ENCODE data around the gene TRPV3. TPM values are rescaled to one million over a fixed set of nuclear protein-coding genes. Genes with fewer than 3 reads are reported as not detected.
"Not testable (repeated sequence)": the region's sequence is repeated elsewhere in the genome, so short reads cannot be mapped to it uniquely, and the experiment has no call there.

TRPV3 gene
- total and polyA plus RNA-seq, 4 donors = 2.2 to 5.4 (median 3.7) TPM

GRCh38 chr17:3471599-3471998 is 86.0 kb downstream of the TRPV3 start, which contains the start of gene SPATA22:
Gene SPATA22, minus strand, starts transcription at chr17:3471819. Its CDS starts 2,494 bp downstream, at chr17:3469325.
- WGBS (ENCODE audit: insufficient coverage) = 95% methylated on average over 29 of the region's 38 CpGs
- Histone ChIP-seq H3K36me3 (ENCODE audit: control insufficient read depth, insufficient read depth, low read length) (no peaks in the 10 kb centered on the region), H3K27ac (ENCODE audit: low read depth, low read length) (no peak within 1 kb of the TSS), H3K9me3 (ENCODE audit: control insufficient read depth, insufficient read depth, low read length) (no peaks in the 10 kb centered on the region), H3K4me3 (ENCODE audit: low read depth, low read length) (no peak within 1 kb of the TSS), H3K27me3 (ENCODE audit: control insufficient read depth, insufficient read depth, low read length) (no peaks in the 10 kb centered on the region), H3K4me1 (ENCODE audit: control insufficient read depth, insufficient read depth, low read length) (no peaks in the 10 kb centered on the region)
- DNase-seq (ENCODE audit: low read depth in 4 of 6, low spot score in 6 of 6) = no peak

- H3K27ac ChIP-seq (ENCODE audit: low read depth, low read length) = no peak overlapping the region
- 55% methylated on average over 4 of the region's 5 CpGs for WGBS (ENCODE audit: insufficient coverage)
- H3K4me1 ChIP-seq (ENCODE audit: control insufficient read depth, insufficient read depth, low read length) = no peaks in the 10 kb centered on the region
- no peaks in the 10 kb centered on the region for H3K27me3 ChIP-seq (ENCODE audit: control insufficient read depth, insufficient read depth, low read length)
- DNase-seq (ENCODE audit: low read depth in 4 of 6, low spot score in 6 of 6) = no peak
- H3K4me3 ChIP-seq (ENCODE audit: low read depth, low read length) = no peak overlapping the region
- no peaks in the 10 kb centered on the region for H3K36me3 ChIP-seq (ENCODE audit: control insufficient read depth, insufficient read depth, low read length)
- H3K9me3 ChIP-seq (ENCODE audit: control insufficient read depth, insufficient read depth, low read length) = no peaks in the 10 kb centered on the region
Measured at GRCh38 chr17:3469529-3469928, 88.1 kb downstream of the TRPV3 start.

- H3K4me3 ChIP-seq (ENCODE audit: low read depth, low read length); H3K9me3 ChIP-seq (ENCODE audit: control insufficient read depth, insufficient read depth, low read length); H3K36me3 ChIP-seq (ENCODE audit: control insufficient read depth, insufficient read depth, low read length); DNase-seq (ENCODE audit: low read depth in 4 of 6, low spot score in 6 of 6); H3K27ac ChIP-seq (ENCODE audit: low read depth, low read length); H3K27me3 ChIP-seq (ENCODE audit: control insufficient read depth, insufficient read depth, low read length); H3K4me1 ChIP-seq (ENCODE audit: control insufficient read depth, insufficient read depth, low read length): not testable (repeated sequence)
- no CpG with 5 or more reads among the region's 1 CpG for WGBS (ENCODE audit: insufficient coverage)
Measured at GRCh38 chr17:3466355-3466754, 91.3 kb downstream of the TRPV3 start.

Other genes with a start within 250 kb of the TRPV3 start
- gene OR3A2, start 171.5 kb downstream of the TRPV3 start, total RNA-seq = 1 to 10 TPM in 1 of 2 donors, under 1 TPM in 1; 0.66 to 1.9 TPM
- gene OR3A2, start 171.5 kb downstream of the TRPV3 start, polyA plus RNA-seq (ENCODE audit: insufficient read length in 2 of 2) = 1 to 10 TPM; 1.3 to 1.4 TPM
- not detected for gene OR1E1, start 159.4 kb downstream of the TRPV3 start, total RNA-seq
- not detected for gene OR1E1, start 159.4 kb downstream of the TRPV3 start, polyA plus RNA-seq (ENCODE audit: insufficient read length in 2 of 2)
- not detected for gene OR3A3, start 146.4 kb downstream of the TRPV3 start, total RNA-seq
- under 1 TPM in 1 of 2 donors, not detected in 1; 0.39 TPM for gene OR3A3, start 146.4 kb downstream of the TRPV3 start, polyA plus RNA-seq (ENCODE audit: insufficient read length in 2 of 2)
- not detected for gene OR1E2, start 124.0 kb downstream of the TRPV3 start, total RNA-seq
- under 1 TPM in 1 of 2 donors, not detected in 1; 0.23 TPM for gene OR1E2, start 124.0 kb downstream of the TRPV3 start, polyA plus RNA-seq (ENCODE audit: insufficient read length in 2 of 2)
- 1 to 10 TPM in 1 of 2 donors, under 1 TPM in 1; 0.44 to 1.2 TPM for gene SPATA22, start 86.0 kb downstream of the TRPV3 start, total RNA-seq
- under 1 TPM; 0.63 to 0.99 TPM for gene SPATA22, start 86.0 kb downstream of the TRPV3 start, polyA plus RNA-seq (ENCODE audit: insufficient read length in 2 of 2)
- gene ASPA, start 81.8 kb downstream of the TRPV3 start, total RNA-seq = 10 to 100 TPM; 18.2 to 27.2 TPM
- gene ASPA, start 81.8 kb downstream of the TRPV3 start, polyA plus RNA-seq (ENCODE audit: insufficient read length in 2 of 2) = 1 to 10 TPM; 1.9 to 6.9 TPM
- 10 to 100 TPM in 1 of 2 donors, 1 to 10 TPM in 1; 6.0 to 29.3 TPM for gene TRPV1, start 51.6 kb upstream of the TRPV3 start, total RNA-seq
- 10 to 100 TPM in 1 of 2 donors, 1 to 10 TPM in 1; 7.9 to 12.6 TPM for gene TRPV1, start 51.6 kb upstream of the TRPV3 start, polyA plus RNA-seq (ENCODE audit: insufficient read length in 2 of 2)
- gene SHPK, start 78.4 kb upstream of the TRPV3 start, total RNA-seq = 10 to 100 TPM in 1 of 2 donors, 1 to 10 TPM in 1; 9.6 to 16.2 TPM
- 10 to 100 TPM; 13.1 to 14.9 TPM for gene SHPK, start 78.4 kb upstream of the TRPV3 start, polyA plus RNA-seq (ENCODE audit: insufficient read length in 2 of 2)
- 10 to 100 TPM; 13.6 to 15.2 TPM for gene CTNS, start 78.9 kb upstream of the TRPV3 start, total RNA-seq
- 10 to 100 TPM; 16.6 to 17.8 TPM for gene CTNS, start 78.9 kb upstream of the TRPV3 start, polyA plus RNA-seq (ENCODE audit: insufficient read length in 2 of 2)
- gene TAX1BP3, start 110.8 kb upstream of the TRPV3 start, total RNA-seq = 100 to 1,000 TPM in 1 of 2 donors, 10 to 100 TPM in 1; 26.4 to 116 TPM
- gene TAX1BP3, start 110.8 kb upstream of the TRPV3 start, polyA plus RNA-seq (ENCODE audit: insufficient read length in 2 of 2) = 10 to 100 TPM; 44.9 to 52.6 TPM
- gene EMC6, start 111.0 kb upstream of the TRPV3 start, total RNA-seq = 10 to 100 TPM; 11.0 to 18.7 TPM
- gene EMC6, start 111.0 kb upstream of the TRPV3 start, polyA plus RNA-seq (ENCODE audit: insufficient read length in 2 of 2) = 10 to 100 TPM; 43.7 to 48.1 TPM
- 1 to 10 TPM; 6.0 to 8.4 TPM for gene P2RX5, start 138.3 kb upstream of the TRPV3 start, total RNA-seq
- gene P2RX5, start 138.3 kb upstream of the TRPV3 start, polyA plus RNA-seq (ENCODE audit: insufficient read length in 2 of 2) = 10 to 100 TPM; 12.3 to 16.8 TPM
- 1 to 10 TPM; 1.3 to 2.5 TPM for gene HASPIN, start 166.1 kb upstream of the TRPV3 start, total RNA-seq
- 1 to 10 TPM; 1.6 to 1.9 TPM for gene HASPIN, start 166.1 kb upstream of the TRPV3 start, polyA plus RNA-seq (ENCODE audit: insufficient read length in 2 of 2)
- gene ITGAE, start 243.4 kb upstream of the TRPV3 start, total RNA-seq = 10 to 100 TPM; 26.5 to 34.4 TPM
- gene ITGAE, start 243.4 kb upstream of the TRPV3 start, polyA plus RNA-seq (ENCODE audit: insufficient read length in 2 of 2) = 10 to 100 TPM; 49.7 to 51.2 TPM

Data from spinal cord (tissue), 10 donors.